Left lobe of liver (tissue), 2 donors: ENCODE measurements around the gene SND1. TPM values are rescaled to one million over a fixed set of nuclear protein-coding genes. Genes with fewer than 3 reads are reported as not detected.

Source experiments
- ATAC-seq: fragments of 200-7000 bp; cut with Tn5 transposase; one replicate; pipeline ENCODE4 v1.9.1; 2020; ENCODE audit warnings: mild to moderate bottlenecking, moderate library complexity
- DNase-seq: peaks from one replicate; pipeline ENCODE4 v3.0.0-alpha.2; 2020; ENCODE audit warnings: low spot score
- total RNA-seq: library from RNA; stranded (reverse); gene quantifications from one replicate; pipeline ENCODE4 v1.2.1, GENCODE V29; 2021
- donor health status: DM: no; HTN: no; CAD: no; lungs with moderate emphysema.
- donor health status: DM: no; HTN: yes; CAD: no.

SND1 gene
- total RNA-seq, 1 donor from 2014 or later, result 152 TPM

DNA sequence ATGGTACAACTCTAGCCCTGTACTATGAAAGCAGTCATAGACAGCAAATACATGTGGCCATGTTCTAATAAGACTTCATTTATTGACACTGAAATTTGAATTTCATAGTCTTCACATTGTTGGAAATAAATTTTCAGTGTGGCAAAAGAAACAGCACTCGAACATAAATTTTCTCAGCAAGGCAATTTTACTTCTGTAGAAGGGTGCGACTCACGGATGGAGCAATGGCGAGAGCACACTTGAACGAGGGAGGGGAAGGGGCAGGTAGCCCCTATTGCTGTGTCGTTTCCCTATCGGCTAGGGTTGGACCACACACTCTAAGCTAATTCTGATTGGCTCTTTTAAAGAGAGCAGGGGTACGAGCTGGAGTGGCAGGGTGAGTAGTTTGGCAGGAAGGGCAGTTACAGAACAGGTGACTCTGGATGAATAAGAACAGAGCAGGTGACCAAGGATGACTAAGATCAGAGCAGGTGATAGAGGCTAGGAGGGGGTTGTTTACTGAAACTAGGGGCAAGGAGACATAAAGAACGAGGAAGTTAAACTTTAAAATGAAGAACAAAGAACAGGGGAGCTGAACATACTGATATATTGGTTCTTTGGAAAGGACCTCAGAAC lies 327.2 kb downstream of the SND1 start:
- DNase-seq (no peak), ATAC-seq (no peak)

DNA sequence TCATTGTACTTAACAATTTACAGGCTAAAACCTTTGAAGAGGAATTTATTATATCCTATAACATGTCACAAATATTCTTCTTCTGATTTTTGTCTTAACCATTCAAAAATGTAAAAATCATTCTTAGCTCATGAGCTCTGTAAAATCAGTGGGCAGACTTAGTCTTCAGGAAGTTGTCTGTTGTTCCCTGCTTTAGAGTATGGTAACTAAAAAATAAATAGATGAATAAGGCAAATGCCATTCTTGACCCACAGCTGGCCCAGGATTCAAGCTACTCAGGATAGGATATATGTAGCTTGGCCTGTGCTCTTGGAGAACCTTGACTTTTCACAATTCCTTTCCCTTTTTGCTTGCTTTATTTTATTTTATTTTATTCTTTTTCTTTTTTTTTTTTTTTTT lies 327.7 kb downstream of the SND1 start:
- no peak for DNase-seq
- ATAC-seq, result no peak

DNA sequence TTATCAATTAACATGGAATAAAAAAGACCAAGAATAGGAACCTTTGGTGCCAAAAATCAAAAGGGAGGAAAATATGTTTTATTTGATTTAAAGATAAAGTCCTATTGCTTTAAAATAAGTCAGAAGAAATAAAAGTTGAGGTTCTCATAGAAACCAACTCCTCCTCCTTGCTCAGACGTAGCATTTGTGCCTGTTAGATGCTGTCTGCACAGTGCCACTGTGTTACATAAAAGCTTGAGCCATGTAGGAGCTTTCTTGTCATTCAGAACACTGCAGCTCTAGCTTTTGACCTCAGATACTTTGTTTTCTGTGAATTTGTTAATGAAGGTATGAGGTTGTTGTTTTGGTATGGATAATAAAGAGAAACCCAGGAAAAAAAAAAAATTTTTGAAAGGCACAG lies 328.9 kb downstream of the SND1 start:
- DNase-seq, result no peak
- no peak for ATAC-seq

DNA sequence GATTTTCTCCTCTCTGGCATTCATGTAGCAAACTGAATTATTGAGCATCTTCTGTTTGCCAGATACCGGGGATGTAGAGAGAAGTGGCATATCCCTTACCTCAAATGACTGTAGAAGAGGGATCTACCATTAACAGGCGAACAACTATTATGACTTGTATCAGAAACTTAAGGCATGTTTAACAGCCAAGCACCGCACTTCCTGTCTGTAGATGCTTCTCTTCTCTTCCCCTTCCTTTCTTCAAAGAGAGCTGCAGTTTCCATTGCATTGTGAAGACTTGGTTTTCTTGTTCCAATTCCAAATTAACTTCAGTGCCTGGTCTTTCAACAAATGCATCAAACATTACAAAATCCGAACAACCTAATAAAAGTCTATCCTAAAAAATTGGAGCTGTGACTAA lies 330.0 kb downstream of the SND1 start:
- no peak for ATAC-seq

DNA sequence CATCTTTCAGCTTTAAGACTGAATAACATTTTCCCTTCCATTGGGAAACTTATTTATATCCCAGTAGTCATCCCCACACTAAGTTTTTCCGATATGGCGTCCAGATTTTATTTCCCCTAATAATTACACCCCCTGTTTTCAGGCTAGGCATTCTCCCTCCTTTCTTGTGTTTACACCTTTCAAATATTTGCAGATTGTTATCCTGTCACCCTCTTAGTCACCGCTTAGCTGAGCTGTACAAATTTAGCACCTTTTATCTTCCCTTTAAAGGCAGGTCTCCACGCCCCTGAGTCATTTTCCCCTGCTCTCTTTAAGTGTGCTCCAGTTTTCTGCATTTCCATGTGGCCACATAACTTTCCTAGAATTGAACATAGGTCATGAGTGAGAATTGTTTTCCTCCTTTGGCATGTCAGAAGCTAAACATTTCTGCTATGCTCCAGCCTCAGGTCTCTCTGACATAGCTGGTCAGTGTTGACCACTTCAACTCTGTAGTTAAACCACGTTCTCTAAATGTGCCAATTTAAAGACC lies 331.9 kb downstream of the SND1 start:
- no peak for ATAC-seq
- DNase-seq, result no peak

More for the DNA sequence above, 330.0 kb downstream of the SND1 start:
- DNase-seq, result no peak

DNA sequence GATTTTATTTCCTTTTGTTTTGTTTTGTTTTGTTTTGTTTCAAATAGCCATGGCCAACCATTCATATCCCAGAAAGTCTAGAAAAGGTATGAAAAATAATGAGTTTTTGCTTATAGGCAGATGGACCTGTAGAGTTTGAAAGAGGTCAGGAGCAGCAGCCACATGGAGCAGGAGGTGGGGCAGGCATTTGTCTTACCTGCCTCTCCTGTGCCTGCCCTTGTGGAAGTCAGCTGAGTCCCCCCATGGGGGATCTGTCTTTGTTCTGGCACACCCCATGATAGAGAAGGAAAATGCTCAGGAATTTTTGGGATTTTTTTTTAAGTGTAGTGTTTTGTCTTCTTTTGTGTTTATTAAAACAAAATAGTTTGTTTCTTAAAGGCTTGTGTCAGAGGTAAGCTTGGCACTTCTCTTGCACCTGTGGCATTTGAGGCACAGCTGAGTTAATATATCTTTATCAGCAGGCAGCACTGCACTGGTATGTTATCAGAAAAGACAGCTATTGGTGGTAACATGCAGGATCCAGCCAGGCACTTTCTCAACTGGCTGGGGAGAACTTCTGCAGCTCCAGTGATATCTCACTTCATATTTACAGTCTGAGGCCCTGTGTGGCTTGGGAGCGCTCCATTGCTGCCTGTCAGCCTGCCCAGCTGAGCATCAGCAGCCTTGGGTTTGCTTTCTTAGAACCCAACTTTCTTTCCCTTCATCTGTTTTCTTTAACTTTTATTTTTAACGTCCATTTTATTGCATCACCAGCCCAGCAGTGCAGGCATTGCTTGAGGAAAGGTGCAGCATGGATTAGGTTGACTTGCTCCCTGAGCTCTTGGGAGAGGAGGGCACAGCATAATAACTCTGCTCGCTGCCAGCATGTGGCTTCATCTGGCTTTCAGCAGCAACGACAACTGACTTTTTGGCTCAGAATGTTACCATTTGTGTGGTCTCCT lies 334.9 kb downstream of the SND1 start:
- DNase-seq (no peak), ATAC-seq (peak; percentile 22)

DNA sequence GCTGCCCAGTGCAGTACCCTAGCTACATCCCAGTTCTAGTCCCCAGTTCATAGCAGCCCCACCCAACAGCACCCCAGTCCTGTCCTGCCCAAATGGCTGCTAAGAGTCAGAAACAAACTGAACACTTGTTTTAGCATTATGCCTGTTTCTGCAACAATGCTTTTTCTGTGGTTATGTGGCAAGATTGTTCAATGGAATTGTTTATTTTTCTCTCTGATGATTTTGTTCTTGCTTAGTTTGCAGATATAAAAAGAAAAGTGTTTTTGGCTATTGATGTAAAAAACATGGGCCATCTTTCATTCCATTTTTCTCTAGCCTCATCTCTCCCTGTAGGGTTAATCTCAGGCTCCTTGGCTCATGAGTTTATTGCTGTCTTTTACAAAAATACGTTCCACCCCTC lies 336.8 kb downstream of the SND1 start:
- ATAC-seq (peak; percentile 11), DNase-seq (no peak)

DNA sequence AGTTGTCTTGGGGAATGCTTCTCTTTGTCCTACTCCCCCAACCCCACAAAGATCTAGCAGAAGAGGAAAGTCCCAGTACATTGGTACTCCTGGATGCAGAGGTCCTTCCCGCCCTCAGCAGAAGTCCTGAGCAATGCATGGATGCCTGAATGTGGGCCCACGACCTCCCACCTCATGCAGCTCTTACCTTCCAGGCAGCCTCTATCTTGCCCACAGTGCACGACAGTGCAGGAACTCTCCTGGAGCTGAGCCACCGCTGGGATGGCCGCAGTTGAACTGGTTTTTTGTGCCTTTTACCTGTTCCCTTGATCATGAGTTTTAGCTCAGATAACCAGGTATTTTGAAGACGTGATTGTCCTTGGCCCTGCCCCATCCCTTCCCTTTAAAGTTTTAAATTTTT lies 341.3 kb downstream of the SND1 start:
- DNase-seq (no peak), ATAC-seq (no peak)

DNA sequence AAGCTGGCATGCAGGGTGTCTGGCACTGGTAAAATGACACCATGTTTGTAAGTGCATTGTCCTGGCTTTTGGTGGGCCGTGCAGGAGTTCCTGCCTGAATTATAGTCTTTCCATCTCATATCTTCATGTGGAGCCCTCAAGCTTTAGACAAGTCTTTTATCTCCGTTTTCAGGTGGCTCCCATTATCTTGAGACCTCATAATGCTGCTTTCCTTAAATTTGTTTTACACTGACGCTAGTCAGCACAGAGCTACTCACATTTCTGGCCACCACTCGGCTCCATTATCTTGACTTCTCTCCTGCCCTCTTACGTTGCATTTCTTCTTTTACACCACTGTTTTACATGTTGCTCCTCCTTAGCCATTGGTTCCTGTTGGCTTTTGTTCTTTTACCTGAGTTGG lies 342.0 kb downstream of the SND1 start:
- DNase-seq (no peak), ATAC-seq (no peak)

DNA sequence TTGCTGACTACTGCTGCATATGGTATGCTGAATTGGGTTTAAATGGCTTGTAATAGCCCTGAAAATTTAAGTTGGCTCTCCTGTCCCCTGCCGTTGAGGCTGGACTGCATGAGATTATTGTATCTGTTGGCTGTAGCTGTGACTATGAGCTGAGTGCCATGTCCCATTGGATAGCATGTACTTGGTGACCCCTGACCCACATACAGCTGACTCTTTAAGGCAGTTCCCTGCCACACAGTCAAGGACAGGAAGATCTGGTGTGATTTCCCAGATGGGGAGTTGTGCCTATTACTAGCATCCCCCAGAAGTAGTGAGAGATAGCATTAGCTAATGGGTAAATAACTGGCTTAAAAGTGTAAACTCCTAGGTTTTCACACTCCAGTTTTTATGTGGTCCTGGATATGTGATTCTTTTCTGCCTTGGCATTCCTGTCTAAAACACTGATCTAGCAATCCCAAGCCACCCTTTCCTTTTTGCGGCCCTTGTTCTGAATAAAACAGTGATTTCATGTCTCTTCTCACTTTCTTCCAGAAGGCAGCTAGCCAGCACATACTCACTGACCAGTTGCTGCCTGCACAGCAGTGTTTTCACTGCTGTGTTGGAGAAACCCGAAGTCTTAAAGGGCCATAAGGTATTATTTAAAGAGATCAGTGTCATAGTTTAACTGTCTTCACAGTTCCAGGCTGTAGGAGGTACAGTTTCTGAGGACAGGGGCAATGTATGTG lies 343.3 kb downstream of the SND1 start:
- DNase-seq (no peak), ATAC-seq (peak; percentile 36)

DNA sequence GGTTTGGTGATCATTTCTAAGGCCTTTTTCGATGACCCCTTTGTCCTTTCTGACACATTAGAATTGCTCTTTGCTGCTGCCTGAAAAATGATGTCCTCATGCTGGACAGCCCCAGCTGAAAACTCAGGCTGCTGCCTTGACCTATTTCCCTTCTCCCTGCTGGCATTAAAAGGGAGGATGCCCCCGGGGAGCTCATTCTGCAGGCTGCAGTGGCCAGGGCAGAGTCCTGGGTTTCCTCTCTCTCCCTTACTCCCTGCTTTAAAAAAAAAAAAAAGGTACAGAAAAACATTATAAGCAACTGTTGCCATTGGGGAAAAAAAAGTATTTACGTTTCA lies 343.9 kb downstream of the SND1 start:
- no peak for ATAC-seq

DNA sequence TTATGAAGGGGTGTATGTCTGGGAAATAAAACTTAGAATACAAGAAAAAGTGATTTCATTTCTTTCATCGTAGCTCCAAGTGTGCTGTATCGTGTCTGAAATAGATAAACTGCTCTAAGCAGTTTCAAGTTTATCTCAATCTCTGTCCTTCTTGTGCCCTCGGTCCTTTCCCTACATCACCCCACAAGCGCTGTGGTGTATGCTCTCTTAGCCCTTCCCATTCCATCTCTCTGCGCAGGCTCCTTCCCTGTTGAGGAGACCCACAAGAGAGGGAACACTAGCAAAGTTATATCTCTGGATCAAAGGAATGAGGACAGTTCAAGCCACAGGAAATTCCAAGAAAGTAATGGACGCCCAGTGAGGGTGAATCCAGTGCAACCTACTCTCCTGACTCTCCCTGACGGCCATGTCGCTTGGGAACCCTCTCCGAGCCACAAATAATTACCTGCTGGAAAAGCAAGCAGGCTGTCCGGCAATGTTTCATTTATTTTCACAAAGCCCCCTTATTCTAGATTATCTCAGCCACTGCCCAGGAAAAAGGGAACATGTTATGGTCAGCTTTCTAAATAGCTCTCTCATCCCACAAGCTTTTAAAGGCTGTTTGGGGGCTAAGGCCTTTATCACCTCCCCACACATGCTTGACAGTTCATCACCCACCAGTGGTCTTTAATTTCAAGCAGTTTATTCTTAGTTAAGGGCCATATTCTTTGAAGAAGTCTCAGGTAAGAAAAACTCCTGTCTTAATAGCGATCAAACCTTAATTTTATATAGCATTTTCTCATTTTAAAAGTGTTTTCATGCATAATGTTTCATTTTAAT lies 344.5 kb downstream of the SND1 start:
- ATAC-seq, result no peak
- DNase-seq, result no peak

More for the DNA sequence above, 343.9 kb downstream of the SND1 start:
- no peak for DNase-seq

DNA sequence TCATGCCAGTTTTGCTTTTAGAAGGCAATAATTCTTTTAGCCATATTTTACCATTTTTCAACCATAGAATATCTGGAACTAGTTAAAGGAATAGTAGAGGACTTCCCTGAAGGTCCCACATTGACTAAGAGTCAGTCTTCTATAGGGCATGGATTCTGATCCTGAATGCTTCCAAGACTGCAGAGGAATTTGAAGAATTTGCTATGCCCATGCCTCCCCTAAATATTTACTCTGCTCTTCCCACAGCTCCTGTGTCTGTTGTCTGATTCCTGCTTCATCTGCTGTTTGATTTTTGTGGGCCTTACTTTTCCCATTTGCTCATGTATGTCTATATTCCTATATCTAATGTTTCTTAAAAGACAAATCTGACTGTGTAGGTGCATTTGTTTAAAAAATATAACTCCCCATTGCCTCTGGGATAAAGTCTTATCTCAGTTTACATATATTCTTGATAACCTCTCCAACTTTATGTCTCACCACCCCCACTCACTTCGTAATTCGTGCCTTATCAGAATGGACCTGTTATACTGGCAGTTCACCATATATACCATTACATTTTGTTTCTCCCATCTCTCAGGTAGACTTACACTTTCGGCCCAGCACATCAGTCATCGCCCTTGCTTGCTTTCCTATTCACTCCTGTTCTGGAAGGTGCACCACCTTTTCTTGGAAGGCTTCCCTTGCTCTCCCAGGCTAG lies 345.4 kb downstream of the SND1 start:
- DNase-seq (no peak), ATAC-seq (no peak)

DNA sequence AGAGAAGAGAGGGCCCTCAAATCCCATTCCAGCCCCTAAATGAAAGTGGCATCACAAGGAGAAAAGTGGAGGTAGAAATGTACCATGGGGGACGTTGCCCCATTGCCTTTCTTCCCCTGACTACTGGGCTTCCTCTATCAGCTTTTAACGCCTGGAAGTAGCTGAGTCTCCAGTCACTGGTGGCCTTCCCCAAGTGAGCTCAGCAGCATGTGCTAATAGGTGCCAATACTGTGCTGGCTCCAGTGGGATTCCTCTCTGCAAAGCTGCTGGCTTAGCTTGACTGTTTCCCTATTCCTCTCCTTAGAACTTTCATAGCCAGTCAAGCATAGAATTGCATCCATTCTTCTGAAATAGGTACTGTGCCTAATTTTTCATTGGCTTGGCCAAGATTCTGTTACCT lies 346.7 kb downstream of the SND1 start:
- DNase-seq (no peak), ATAC-seq (no peak)

DNA sequence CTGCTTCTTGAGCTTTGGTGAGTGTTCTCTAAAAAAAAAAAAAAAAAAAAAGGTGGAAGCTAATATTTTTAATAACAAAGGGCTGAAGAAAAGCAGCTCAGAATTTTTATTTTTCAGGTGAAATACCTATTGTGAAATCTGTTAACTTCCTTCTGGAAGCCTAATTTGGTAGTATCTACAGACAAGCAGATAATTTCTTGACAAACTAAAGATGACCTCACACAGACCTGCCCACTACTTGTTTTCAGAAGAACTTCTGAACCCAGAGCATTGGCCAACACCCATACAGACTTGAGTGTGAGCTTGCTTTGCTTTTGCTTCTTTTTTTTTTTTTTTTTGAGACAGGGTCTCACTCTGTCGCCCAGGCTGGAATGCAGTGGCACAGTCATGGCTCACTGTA lies 348.1 kb downstream of the SND1 start:
- DNase-seq (no peak), ATAC-seq (peak; percentile 16)

DNA sequence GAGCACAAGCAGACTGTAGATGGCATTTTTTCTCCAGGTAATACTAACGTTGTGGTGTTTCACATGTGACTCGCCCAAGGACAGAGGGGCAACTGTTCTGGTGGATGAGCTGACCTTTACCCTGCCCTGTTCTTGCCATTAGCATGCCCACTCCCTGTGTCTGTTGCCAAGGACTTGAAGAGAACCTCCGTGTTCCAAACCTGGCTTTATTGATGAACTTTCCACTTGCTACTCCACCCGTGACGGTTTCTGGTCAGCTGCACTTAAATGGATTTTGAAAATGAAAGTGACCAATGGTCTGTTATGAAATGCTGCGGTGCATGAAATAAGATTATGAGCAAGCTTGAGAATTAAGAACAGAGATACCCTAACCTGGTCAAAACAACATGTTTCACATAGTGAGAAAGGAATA lies 348.9 kb downstream of the SND1 start:
- peak; percentile 65 for ATAC-seq
- DNase-seq, result peak; percentile 70

DNA sequence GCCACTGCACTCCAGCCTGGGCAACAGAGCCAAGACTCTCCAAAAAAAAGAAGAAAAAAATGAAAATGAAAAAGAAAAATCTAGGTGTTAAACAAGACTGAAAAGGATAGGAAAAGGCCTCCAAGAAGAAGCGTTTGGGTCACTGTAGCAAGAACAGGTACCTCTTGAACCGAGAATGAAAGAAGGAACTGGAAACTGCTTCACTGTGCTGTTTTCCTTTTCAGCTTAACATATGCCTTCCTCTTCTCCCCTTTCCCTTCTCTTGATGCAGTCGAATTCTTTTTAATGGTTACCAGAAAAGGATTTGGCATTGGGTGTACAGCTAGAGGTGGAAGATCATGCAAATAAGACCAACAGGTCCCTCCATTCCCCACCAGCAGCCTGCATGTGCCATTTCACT lies 351.2 kb downstream of the SND1 start:
- no peak for ATAC-seq
- DNase-seq, result no peak

DNA sequence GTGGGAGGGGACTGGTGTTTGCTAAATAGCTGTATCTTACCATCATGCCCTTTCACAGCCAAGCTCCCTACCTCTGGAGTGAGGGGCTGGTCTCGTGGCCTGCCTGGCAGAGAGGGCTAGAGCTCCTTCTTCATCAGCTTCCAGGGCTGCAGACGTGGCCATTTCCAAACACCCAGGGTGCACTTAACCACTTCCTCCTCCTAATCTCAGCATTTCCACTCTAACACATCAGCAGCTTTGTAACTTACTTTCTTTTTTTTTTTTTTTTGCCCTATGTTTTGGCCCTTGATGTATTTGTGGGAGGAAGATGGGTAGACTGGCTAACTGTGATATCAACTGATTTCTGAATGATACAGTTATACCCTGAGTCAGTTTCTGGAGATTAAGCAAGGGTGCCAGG lies 351.8 kb downstream of the SND1 start:
- no peak for DNase-seq
- ATAC-seq, result no peak

DNA sequence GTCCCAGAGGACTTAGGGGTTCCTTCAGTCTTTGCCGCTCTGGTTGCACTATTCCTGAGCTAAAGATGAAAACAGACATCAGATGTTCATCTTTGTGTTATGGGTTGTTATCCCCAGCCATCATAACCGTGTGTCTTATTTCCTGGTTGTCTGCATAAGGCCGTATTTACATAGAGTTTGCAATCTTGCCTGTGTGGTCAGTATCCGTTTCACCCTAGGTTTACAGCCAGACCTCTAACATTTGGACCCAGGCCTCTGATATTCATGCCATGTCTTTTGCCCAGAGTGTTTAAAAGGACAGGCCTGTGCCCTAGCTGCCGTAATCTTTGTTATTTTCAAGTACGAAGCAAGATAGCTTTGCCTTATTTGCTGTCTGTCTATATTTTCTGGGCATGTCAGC lies 352.6 kb downstream of the SND1 start:
- ATAC-seq (peak; percentile 68), DNase-seq (peak; percentile 58)

DNA sequence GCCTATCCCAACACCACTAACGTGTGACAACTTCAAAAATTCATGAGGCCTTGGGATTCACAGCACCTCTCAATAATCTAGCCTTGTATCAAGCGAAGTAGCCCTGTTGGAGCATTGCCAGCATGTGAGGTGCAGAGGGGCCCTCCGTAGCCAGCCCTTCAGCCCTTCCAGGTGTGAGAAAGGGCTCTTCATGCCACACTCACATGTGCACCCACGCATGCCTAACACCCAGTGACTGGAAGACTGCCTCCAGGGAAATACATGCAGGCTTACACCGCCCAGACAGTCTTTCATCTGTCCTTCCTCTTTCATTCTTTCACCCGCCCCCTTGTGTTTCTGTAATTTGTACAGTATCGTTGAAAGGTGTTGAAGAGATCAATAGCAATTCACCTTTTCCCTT lies 353.1 kb downstream of the SND1 start:
- DNase-seq (no peak), ATAC-seq (peak; percentile 2)
